Neural progenitor cell (in vitro differentiated cells): ENCODE results near the gene FSTL4.

ENCODE experiments used
- EZH2phosphoT487 ChIP-seq: fragments of 200-600 bp; sonication (generic); IDR thresholded peaks from 2 replicates; pipeline ENCODE4 v1.6.1; 2017; ENCODE audit warnings: antibody characterized with exemption
- TF ChIP-seq, protein P1 (sequence below): fragments of 200-600 bp; sonication (generic); IDR thresholded peaks from 2 replicates; pipeline ENCODE4 v1.5.1; 2017; ENCODE audit warnings: antibody characterized with exemption, mild to moderate bottlenecking

DNA sequence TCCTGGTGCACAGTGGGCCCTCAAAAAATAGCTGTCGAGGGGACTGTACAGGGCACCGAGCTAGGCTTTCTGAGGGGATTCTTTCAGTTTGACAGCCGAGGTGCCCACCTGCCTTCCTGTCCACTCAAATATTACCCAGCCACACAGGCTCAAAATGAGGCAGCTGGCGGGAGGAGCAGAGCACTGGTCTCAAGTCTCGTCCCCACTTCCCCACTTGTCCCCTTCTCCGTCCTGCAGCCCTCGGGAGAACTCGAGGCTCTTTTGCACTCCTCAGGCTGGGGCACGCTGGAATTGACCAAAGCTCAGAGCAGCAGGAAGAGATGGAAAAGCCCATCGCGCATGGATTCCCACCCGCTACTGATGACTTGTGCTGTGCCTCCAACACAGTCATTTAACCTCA lies 375.4 kb downstream of the FSTL4 start:
- TF ChIP-seq, protein P1, sequence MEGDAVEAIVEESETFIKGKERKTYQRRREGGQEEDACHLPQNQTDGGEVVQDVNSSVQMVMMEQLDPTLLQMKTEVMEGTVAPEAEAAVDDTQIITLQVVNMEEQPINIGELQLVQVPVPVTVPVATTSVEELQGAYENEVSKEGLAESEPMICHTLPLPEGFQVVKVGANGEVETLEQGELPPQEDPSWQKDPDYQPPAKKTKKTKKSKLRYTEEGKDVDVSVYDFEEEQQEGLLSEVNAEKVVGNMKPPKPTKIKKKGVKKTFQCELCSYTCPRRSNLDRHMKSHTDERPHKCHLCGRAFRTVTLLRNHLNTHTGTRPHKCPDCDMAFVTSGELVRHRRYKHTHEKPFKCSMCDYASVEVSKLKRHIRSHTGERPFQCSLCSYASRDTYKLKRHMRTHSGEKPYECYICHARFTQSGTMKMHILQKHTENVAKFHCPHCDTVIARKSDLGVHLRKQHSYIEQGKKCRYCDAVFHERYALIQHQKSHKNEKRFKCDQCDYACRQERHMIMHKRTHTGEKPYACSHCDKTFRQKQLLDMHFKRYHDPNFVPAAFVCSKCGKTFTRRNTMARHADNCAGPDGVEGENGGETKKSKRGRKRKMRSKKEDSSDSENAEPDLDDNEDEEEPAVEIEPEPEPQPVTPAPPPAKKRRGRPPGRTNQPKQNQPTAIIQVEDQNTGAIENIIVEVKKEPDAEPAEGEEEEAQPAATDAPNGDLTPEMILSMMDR, result peak; percentile 1
- TF ChIP-seq EZH2phosphoT487, result no peak
